Transverse colon (tissue), 4 donors: ENCODE measurements around the gene KCNJ6. TPM values are rescaled to one million over a fixed set of nuclear protein-coding genes. Genes with fewer than 3 reads are reported as not detected.

Source experiments
- DNase-seq: peaks from one replicate; pipeline ENCODE4 v3.0.0-alpha.2; 2019
- H3K27ac ChIP-seq, 4 donors: fragments of 200-600 bp; sonication (generic); 2 replicates each; pipeline ENCODE4 v1.5.1; 2016 to 2018; ENCODE audit warnings: inconsistent platforms in 4 of 4
- H3K27me3 ChIP-seq: fragments of 200-600 bp; sonication (generic); 2 replicates; pipeline ENCODE4 v1.5.1; 2017; ENCODE audit warnings: inconsistent platforms
- H3K36me3 ChIP-seq, 4 donors: fragments of 200-600 bp; sonication (generic); 2 replicates each; pipeline ENCODE4 v1.5.1; 2017 to 2019; ENCODE audit warnings: inconsistent platforms in 4 of 4
- H3K4me1 ChIP-seq, 4 donors: fragments of 200-600 bp; sonication (generic); 2 replicates each; pipeline ENCODE4 v1.5.1; 2017 to 2020; ENCODE audit warnings: inconsistent platforms in 4 of 4
- H3K4me3 ChIP-seq, 4 donors: fragments of 200-600 bp; sonication (generic); 1 replicate in 1 of 4; 2 replicates in 3 of 4; pipeline versions ENCODE4 v1.5.1 to v1.6.1; 2017 to 2019; ENCODE audit warnings: inconsistent platforms in 4 of 4
- H3K9me3 ChIP-seq, 2 donors: fragments of 200-600 bp; sonication (generic); 2 replicates each; pipeline ENCODE4 v1.5.1; 2017 to 2019; ENCODE audit warnings: inconsistent platforms in 2 of 2
- EP300 ChIP-seq: sonication (generic); formaldehyde crosslinking; IDR thresholded peaks from one replicate; pipeline ENCODE4 v1.6.1; 2017; ENCODE audit warnings: antibody characterized with exemption, low read depth
- POLR2A ChIP-seq: fragments of 450-650 bp; IDR thresholded peaks from one replicate; pipeline ENCODE4 v1.6.1; 2016; ENCODE audit warnings: antibody characterized with exemption, mild to moderate bottlenecking, moderate library complexity
- POLR2AphosphoS5 ChIP-seq, 3 donors: sonication (generic); formaldehyde crosslinking; IDR thresholded peaks; one replicate each; pipeline ENCODE4 v1.6.1; 2016; ENCODE audit warnings: antibody characterized with exemption in 3 of 3
- WGBS, 2 donors: methylation state at CpG; one replicate each; pipeline ENCODE4 v1.1.5; 2018; ENCODE audit warnings: low coverage in 1 of 2; 5-methylcytosine and 5-hydroxymethylcytosine counted together
- in situ Hi-C, 4 donors: fragments of 200-750 bp; cut with MboI; loops; one replicate each; pipeline versions ENCODE4 v1.15.0 to v1.15.1; 2017; ENCODE audit warnings: low sequenced_read_pairs in 3 of 4, low pct_ligation_motif_present in 1 of 4, low pct_unique_long_range_greater_than_20kb in 1 of 4
- intact Hi-C: fragments of 100-400 bp; cut with DNase I; formaldehyde crosslinking; loops from one replicate; pipeline ENCODE4 v1.15.1; 2023; ENCODE audit warnings: low total_unique reads
- total RNA-seq, 4 donors: library from RNA; depleted of rRNA; stranded (reverse); fragments of >200 nt; gene quantifications; one replicate each; pipeline ENCODE4 v1.1.0, GENCODE V29; 2016
- TF ChIP-seq, protein P1 (sequence below), 5 experiments: fragments of 200-600 bp in 3 of 5; fragments of 450-650 bp in 2 of 5; sonication (generic) in 3 of 5; IDR thresholded peaks; 1 replicate in 2 of 5; 2 replicates in 3 of 5; pipeline ENCODE4 v1.5.1; 2016 to 2017; ENCODE audit warnings: antibody characterized with exemption in 5 of 5, inconsistent platforms in 3 of 5, mild to moderate bottlenecking in 2 of 5, moderate library complexity in 1 of 5

Gene KCNJ6
- total RNA-seq, 4 donors from 2014 or later, result 0.14 to 0.16 TPM; not detected in 2

DNA sequence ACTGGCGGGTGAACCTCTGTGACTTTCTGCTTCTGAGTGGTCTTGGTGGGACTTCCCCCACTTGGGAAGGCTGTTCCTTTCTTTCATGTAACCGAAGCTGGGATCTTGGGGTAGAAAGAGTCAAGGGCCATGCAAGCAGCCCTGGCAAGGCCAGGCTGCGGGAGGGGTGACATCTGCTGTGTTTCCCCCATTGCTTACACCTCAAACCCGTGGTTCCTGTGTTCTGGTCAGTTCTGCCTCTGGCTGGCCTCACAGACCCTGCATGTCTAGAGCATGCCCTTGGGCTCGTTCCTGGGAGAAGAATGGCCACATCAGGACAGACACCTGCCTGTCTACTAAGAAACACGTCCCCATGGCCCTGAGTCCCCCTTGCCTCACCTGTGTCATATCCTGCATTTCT is 341.9 kb downstream of the KCNJ6 start:
- in situ Hi-C loops, result loop anchor here in 1 of 4 donors (25.0 kb wide), 1 partner anchor 587 kb away; no protein-coding TSS in a partner anchor
- TF ChIP-seq POLR2AphosphoS5 (IDR thresholded peaks at IDR 0.05) (no peak), POLR2A (no peak), EP300 (no peak)
- TF ChIP-seq, protein P1, sequence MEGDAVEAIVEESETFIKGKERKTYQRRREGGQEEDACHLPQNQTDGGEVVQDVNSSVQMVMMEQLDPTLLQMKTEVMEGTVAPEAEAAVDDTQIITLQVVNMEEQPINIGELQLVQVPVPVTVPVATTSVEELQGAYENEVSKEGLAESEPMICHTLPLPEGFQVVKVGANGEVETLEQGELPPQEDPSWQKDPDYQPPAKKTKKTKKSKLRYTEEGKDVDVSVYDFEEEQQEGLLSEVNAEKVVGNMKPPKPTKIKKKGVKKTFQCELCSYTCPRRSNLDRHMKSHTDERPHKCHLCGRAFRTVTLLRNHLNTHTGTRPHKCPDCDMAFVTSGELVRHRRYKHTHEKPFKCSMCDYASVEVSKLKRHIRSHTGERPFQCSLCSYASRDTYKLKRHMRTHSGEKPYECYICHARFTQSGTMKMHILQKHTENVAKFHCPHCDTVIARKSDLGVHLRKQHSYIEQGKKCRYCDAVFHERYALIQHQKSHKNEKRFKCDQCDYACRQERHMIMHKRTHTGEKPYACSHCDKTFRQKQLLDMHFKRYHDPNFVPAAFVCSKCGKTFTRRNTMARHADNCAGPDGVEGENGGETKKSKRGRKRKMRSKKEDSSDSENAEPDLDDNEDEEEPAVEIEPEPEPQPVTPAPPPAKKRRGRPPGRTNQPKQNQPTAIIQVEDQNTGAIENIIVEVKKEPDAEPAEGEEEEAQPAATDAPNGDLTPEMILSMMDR (IDR thresholded peaks at IDR 0.05), result no peak
- DNase-seq, result no peak
- no peaks in the 10 kb centered on the region for H3K36me3 ChIP-seq
- no peaks in the 10 kb centered on the region for H3K4me1 ChIP-seq
- no peak overlapping the region for H3K4me3 ChIP-seq
- intact Hi-C loops, result no loop called here
- WGBS, 2 donors, result 91% methylated on average over 6 of the region's 6 CpGs; no CpG with 5 or more reads in 1 of the 2 donors
- no peaks in the 10 kb centered on the region for H3K27me3 ChIP-seq
- H3K27ac ChIP-seq, result no peak overlapping the region
- H3K9me3 ChIP-seq, result peaks cover 6 to 10% of the 10 kb centered on the region in 2 donors

DNA sequence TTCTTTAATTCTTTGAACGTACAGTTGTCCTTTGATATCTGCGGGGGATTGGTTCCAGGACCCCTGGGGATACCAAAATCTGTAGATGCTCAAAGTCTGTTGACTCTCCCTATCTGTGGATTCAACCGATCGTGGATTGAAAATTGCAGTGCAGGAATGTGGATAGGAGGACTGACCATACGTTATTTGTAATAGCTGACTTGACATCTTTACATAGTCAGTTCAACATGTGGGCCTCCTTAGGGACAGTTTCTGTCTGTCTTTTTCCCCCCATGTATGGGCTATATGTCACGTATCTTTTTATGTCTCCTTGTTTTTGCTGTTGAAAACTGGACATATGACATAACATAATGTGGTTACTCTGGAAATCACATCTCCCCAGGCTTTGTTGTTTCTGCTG is 344.8 kb downstream of the KCNJ6 start:
- no peaks in the 10 kb centered on the region for H3K36me3 ChIP-seq
- H3K4me1 ChIP-seq, result no peaks in the 10 kb centered on the region
- DNase-seq, result no peak
- no peaks in the 10 kb centered on the region for H3K27me3 ChIP-seq
- H3K27ac ChIP-seq, result no peak overlapping the region
- WGBS, 2 donors, result 82 to 84% methylated on average over 6 of the region's 6 CpGs
- no peak overlapping the region for H3K4me3 ChIP-seq
- intact Hi-C loops, result no loop called here
- TF ChIP-seq POLR2AphosphoS5 (IDR thresholded peaks at IDR 0.05) (no peak), POLR2A (no peak)
- H3K9me3 ChIP-seq, result no peaks in the 10 kb centered on the region
- in situ Hi-C loops, result loop anchor here in 1 of 4 donors (25.0 kb wide), 1 partner anchor 584 kb away; no protein-coding TSS in a partner anchor

DNA sequence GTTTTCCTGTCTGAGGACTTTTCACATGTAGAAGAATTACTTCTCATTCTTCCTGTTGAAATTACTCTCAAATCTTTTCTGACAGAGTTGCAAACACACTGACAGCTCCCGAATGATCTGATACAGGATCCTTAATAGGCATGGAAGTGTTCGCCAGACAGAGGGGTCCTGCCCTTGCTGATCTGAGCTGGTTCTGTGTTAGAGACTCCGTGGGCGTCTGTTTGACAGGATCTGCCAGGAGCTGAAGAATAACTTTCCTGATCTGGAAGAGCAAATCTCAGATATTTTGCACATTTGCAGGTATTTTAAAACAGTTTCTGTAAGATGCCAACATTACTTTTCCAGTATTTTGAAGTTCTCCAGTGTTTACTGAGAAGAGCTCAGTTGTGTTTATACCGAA is 347.3 kb downstream of the KCNJ6 start:
- no peaks in the 10 kb centered on the region for H3K9me3 ChIP-seq
- no peak for TF ChIP-seq POLR2AphosphoS5 (IDR thresholded peaks at IDR 0.05)
- TF ChIP-seq EP300, result no peak
- TF ChIP-seq POLR2A, result no peak
- TF ChIP-seq, protein P1 (IDR thresholded peaks at IDR 0.05), result no peak
- DNase-seq, result no peak
- in situ Hi-C loops (loop anchor here in 1 of 4 donors (25.0 kb wide), 1 partner anchor 582 kb away; no protein-coding TSS in a partner anchor), intact Hi-C loops (loop anchor here (10.0 kb wide), 2 partner anchors 204 to 304 kb away; partner anchors contain the start of genes DYRK1A and VPS26C)
- H3K27me3 ChIP-seq, result no peaks in the 10 kb centered on the region
- no peak overlapping the region for H3K4me3 ChIP-seq
- H3K36me3 ChIP-seq, result no peaks in the 10 kb centered on the region
- H3K4me1 ChIP-seq, result peaks cover 0 to 15% (median 11%) of the 10 kb centered on the region in 4 donors
- no peak overlapping the region for H3K27ac ChIP-seq
- 60 to 68% methylated on average over 2 to 5 of the region's 5 CpGs for WGBS, 2 donors

DNA sequence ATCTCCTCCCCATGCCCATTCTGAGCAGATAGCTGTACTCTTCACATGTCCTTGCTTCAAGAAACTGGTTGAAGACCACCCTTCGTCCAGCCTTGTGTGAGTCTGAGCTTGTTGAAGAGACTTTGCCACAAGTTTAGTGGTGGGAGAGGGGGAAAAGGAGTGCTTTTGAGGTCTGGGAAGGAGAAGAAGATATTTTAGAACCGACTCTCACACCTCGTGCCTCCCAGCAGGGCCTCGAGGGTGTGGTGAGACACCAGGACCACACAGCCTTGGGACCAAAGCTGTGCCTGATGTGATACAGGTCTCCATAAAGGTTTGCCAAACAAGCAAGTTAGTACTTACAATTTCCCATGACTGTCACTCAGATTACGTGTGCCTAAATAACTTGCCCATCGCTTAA is 347.8 kb downstream of the KCNJ6 start:
- WGBS, 2 donors, result 70 to 73% methylated on average over 3 to 6 of the region's 6 CpGs
- Histone ChIP-seq H3K4me3 (no peak overlapping the region), H3K27ac (no peak overlapping the region), H3K36me3 (no peaks in the 10 kb centered on the region), H3K27me3 (no peaks in the 10 kb centered on the region), H3K9me3 (no peaks in the 10 kb centered on the region), H3K4me1 (peaks cover 0 to 15% (median 11%) of the 10 kb centered on the region in 4 donors)
- in situ Hi-C loops (loop anchor here in 1 of 4 donors (25.0 kb wide), 1 partner anchor 581 kb away; no protein-coding TSS in a partner anchor), intact Hi-C loops (loop anchor here (10.0 kb wide), 2 partner anchors 204 to 304 kb away; partner anchors contain the start of genes DYRK1A and VPS26C)
- DNase-seq, result no peak
- TF ChIP-seq POLR2A, result no peak
- no peak for TF ChIP-seq POLR2AphosphoS5 (IDR thresholded peaks at IDR 0.05)
- TF ChIP-seq, protein P1 (IDR thresholded peaks at IDR 0.05), result no peak
- TF ChIP-seq EP300, result no peak
